Neural progenitor cell (in vitro differentiated cells): ENCODE results near the gene WHAMM. TPM values are rescaled to one million over a fixed set of nuclear protein-coding genes. Genes with fewer than 3 reads are reported as not detected.
A peak's percentile ranks its signal among the peaks of the same experiment; 100 is the strongest.

Source experiments
- DNase-seq: peaks from one replicate; pipeline ENCODE4 v3.0.0-alpha.2; 2016; ENCODE audit warnings: low spot score
- H2AFZ ChIP-seq: fragments of 200-600 bp; sonication (generic); replicated peaks from 2 replicates; pipeline ENCODE4 v1.6.1; 2016; ENCODE audit warnings: antibody characterized with exemption
- H3F3A ChIP-seq: fragments of 200-600 bp; sonication (generic); 2 replicates; pipeline ENCODE4 v1.6.1; 2016; ENCODE audit warnings: antibody characterized with exemption, low read depth
- H3K27ac ChIP-seq: fragments of 200-600 bp; sonication (generic); 2 replicates; pipeline ENCODE4 v1.5.1; 2016; ENCODE audit warnings: mild to moderate bottlenecking
- H3K27me3 ChIP-seq: fragments of 200-600 bp; sonication (generic); 2 replicates; pipeline ENCODE4 v1.6.1; 2016; ENCODE audit warnings: mild to moderate bottlenecking, moderate library complexity
- H3K36me3 ChIP-seq: fragments of 200-600 bp; sonication (generic); 2 replicates; pipeline ENCODE4 v1.5.1; 2016
- H3K4me1 ChIP-seq: fragments of 200-600 bp; sonication (generic); 2 replicates; pipeline ENCODE4 v1.6.1; 2016; ENCODE audit warnings: mixed run types
- H3K4me2 ChIP-seq: fragments of 200-600 bp; sonication (generic); 2 replicates; pipeline ENCODE4 v1.6.1; 2016
- H3K4me3 ChIP-seq: fragments of 200-600 bp; sonication (generic); 2 replicates; pipeline ENCODE4 v1.5.1; 2016
- H3K79me2 ChIP-seq: fragments of 200-600 bp; sonication (generic); 2 replicates; pipeline ENCODE4 v1.6.1; 2016; ENCODE audit warnings: low read depth
- H3K9ac ChIP-seq: fragments of 200-600 bp; sonication (generic); 2 replicates; pipeline ENCODE4 v1.6.1; 2016
- H3K9me3 ChIP-seq: fragments of 200-600 bp; sonication (generic); 2 replicates; pipeline ENCODE4 v1.5.1; 2016; ENCODE audit warnings: low read depth
- H4K20me1 ChIP-seq: fragments of 200-600 bp; sonication (generic); 2 replicates; pipeline ENCODE4 v1.6.1; 2016; ENCODE audit warnings: low read depth
- H3K27ac Mint-ChIP-seq: 3 replicates; pipeline ENCODE4 v1.8.0; 2021; ENCODE audit warnings: mixed read lengths
- H3K27me3 Mint-ChIP-seq: 2 replicates; pipeline ENCODE4 v1.8.0; 2022; ENCODE audit warnings: low read depth, mild to moderate bottlenecking, inconsistent platforms, moderate library complexity, mixed read lengths; ENCODE audit not compliant: insufficient read depth
- H3K36me3 Mint-ChIP-seq: 3 replicates; pipeline ENCODE4 v1.8.0; 2021; ENCODE audit warnings: mixed read lengths
- H3K4me1 Mint-ChIP-seq: 3 replicates; pipeline ENCODE4 v1.8.0; 2021; ENCODE audit warnings: mixed read lengths
- H3K4me3 Mint-ChIP-seq: 3 replicates; pipeline ENCODE4 v1.8.0; 2021; ENCODE audit warnings: mild to moderate bottlenecking, moderate library complexity, mixed read lengths
- H3K9me3 Mint-ChIP-seq: 3 replicates; pipeline ENCODE4 v1.8.0; 2020; ENCODE audit warnings: mixed read lengths
- EZH2 ChIP-seq: fragments of 200-600 bp; sonication (generic); IDR thresholded peaks from 2 replicates; pipeline ENCODE4 v1.6.1; 2017; ENCODE audit warnings: antibody characterized with exemption, mild to moderate bottlenecking, moderate library complexity
- EZH2phosphoT487 ChIP-seq: fragments of 200-600 bp; sonication (generic); IDR thresholded peaks from 2 replicates; pipeline ENCODE4 v1.6.1; 2017; ENCODE audit warnings: antibody characterized with exemption
- total RNA-seq: library from RNA; depleted of rRNA; stranded (reverse); fragments of >200 nt; gene quantifications from 2 replicates; pipeline ENCODE4 v1.2.3, GENCODE V29; 2015; ENCODE audit warnings: low replicate concordance
- TF ChIP-seq, protein P1 (sequence below): fragments of 200-600 bp; sonication (generic); IDR thresholded peaks from 2 replicates; pipeline ENCODE4 v1.5.1; 2017; ENCODE audit warnings: antibody characterized with exemption, mild to moderate bottlenecking

The WHAMM gene
- total RNA-seq, 1 donor from 2014 or later = 1.9 TPM

DNA sequence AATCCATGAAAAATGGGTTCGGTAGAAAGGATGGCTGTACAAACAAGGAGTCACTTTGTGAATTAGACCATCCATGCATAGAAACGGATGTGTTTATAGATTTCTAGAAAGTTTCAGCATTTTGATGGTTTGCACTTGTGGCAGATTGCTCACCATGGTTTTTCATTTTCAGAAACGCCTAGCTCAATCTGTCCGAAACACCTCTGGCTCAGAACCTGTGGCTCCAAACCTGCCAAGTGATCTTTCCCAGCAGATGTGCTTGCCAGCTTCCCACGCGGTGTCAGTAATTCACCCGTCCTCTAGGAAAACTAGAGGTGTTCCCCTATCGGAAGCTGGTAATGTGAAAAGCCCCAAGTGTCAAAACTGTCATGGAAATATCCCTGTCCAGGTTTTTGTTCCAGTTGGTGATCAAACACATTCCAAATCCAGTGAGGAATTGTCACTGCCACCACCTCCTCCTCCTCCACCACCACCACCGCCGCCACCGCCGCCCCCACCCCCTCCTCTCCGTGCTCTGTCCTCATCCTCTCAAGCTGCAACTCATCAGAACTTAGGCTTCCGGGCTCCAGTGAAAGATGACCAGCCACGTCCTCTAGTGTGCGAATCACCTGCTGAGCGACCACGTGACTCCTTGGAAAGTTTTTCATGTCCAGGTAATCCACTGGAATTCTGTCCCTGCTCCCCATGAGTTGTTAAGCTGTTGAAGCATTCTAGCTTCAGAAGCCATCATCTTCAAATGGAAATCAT, 21.2 kb downstream of the WHAMM start:
- H3K4me3 ChIP-seq = no peak overlapping the region
- no peaks in the 10 kb centered on the region for H3K4me1 ChIP-seq
- TF ChIP-seq EZH2phosphoT487 (no peak), EZH2 (no peak)
- TF ChIP-seq, protein P1, sequence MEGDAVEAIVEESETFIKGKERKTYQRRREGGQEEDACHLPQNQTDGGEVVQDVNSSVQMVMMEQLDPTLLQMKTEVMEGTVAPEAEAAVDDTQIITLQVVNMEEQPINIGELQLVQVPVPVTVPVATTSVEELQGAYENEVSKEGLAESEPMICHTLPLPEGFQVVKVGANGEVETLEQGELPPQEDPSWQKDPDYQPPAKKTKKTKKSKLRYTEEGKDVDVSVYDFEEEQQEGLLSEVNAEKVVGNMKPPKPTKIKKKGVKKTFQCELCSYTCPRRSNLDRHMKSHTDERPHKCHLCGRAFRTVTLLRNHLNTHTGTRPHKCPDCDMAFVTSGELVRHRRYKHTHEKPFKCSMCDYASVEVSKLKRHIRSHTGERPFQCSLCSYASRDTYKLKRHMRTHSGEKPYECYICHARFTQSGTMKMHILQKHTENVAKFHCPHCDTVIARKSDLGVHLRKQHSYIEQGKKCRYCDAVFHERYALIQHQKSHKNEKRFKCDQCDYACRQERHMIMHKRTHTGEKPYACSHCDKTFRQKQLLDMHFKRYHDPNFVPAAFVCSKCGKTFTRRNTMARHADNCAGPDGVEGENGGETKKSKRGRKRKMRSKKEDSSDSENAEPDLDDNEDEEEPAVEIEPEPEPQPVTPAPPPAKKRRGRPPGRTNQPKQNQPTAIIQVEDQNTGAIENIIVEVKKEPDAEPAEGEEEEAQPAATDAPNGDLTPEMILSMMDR = no peak
- no peaks in the 10 kb centered on the region for H3K27me3 ChIP-seq
- Mint-ChIP-seq H3K27ac (no peak overlapping the region), H3K36me3 (peaks cover 33% of the 10 kb centered on the region), H3K27me3 (peaks cover 4% of the 10 kb centered on the region), H3K4me1 (peaks cover 15% of the 10 kb centered on the region), H3K4me3 (no peak overlapping the region), H3K9me3 (no peaks in the 10 kb centered on the region)
- no peak overlapping the region for H2AFZ ChIP-seq
- no peak overlapping the region for H3K4me2 ChIP-seq
- H4K20me1 ChIP-seq = no peaks in the 10 kb centered on the region
- DNase-seq = no peak
- no peak overlapping the region for H3K27ac ChIP-seq
- no peaks in the 10 kb centered on the region for H3F3A ChIP-seq
- no peaks in the 10 kb centered on the region for H3K9me3 ChIP-seq
- no peak overlapping the region for H3K9ac ChIP-seq
- H3K36me3 ChIP-seq = no peaks in the 10 kb centered on the region
- H3K79me2 ChIP-seq = no peaks in the 10 kb centered on the region

DNA sequence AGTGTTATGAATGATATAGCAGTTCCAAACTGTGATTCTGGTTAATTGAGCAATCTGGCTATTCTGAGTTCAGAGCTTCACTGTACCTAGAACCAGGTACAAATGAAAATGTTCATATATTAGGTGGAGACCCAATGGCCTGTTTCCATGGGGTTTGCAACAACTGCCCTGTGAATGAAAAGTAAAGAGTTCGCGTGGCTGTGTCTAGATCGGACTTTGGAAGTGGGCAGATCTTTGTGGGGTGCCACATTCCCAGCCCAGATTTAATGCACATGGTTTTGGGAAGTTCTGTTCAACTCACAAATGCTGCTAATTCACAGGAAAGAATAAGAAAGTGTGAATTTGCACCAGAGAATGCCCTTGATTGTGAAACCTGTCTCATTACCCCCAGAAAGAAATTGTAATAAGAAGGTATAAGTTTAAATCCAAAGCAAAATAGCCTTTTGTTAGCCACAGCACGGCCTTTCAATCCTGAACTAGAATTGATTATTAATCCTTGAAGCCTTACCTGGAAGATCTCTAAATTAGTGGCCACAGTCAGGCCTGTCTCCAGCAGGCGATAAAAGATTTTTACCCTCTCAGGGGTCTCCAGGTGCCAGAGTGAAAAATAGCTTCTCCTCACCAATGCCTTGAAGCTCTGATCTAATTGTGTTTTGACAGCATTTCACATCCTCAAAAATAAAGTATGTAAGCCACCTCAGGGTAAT, 22.6 kb downstream of the WHAMM start:
- H2AFZ ChIP-seq = no peak overlapping the region
- H3K9ac ChIP-seq = no peak overlapping the region
- H3F3A ChIP-seq = no peaks in the 10 kb centered on the region
- H3K79me2 ChIP-seq = no peaks in the 10 kb centered on the region
- no peaks in the 10 kb centered on the region for H3K9me3 Mint-ChIP-seq
- H3K27me3 Mint-ChIP-seq = peaks cover 6% of the 10 kb centered on the region
- no peaks in the 10 kb centered on the region for H4K20me1 ChIP-seq
- TF ChIP-seq EZH2phosphoT487 (no peak), EZH2 (no peak)
- TF ChIP-seq, protein P1 = no peak
- H3K4me2 ChIP-seq = no peak overlapping the region
- no peaks in the 10 kb centered on the region for H3K27me3 ChIP-seq
- H3K27ac ChIP-seq = no peak overlapping the region
- H3K27ac Mint-ChIP-seq = no peak overlapping the region
- no peak for DNase-seq
- peaks cover 30% of the 10 kb centered on the region for H3K36me3 Mint-ChIP-seq
- no peaks in the 10 kb centered on the region for H3K9me3 ChIP-seq
- H3K4me1 Mint-ChIP-seq = peaks cover 15% of the 10 kb centered on the region
- no peaks in the 10 kb centered on the region for H3K36me3 ChIP-seq
- no peak overlapping the region for H3K4me3 Mint-ChIP-seq
- H3K4me1 ChIP-seq = no peaks in the 10 kb centered on the region
- no peak overlapping the region for H3K4me3 ChIP-seq

DNA sequence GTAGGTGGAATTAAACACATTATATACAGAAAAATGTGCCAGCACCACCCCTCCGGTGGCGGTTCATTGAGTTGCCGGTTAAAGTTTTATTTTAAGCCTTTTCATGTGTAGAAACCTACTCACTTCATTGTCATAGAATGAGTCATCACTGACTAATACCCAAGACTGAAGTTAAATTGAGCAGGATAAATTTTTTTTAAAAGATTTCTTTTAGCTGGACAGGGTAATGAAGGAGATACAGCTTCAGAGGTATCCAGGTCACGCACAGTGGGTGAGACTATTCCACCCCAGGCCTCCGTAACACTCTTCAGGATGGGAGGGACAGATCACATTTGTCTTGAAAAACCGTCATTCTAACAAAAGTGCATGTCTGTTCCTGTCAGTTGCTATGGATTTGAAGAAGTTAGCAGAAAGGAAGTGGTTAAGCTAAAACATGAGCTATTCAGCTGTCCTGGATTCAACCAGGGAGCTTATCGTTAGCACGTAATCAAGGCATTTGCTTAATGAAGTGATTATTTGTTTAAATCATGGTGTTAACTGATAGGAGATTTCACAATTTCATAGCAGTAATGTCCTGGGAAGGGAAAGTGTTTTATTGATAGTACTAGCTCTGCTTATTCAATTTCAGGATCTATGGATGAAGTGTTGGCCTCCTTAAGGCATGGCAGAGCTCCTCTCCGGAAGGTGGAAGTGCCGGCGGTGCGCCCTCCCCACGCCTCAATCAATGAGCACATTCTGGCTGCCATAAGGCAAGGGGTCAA, 23.4 kb downstream of the WHAMM start:
- H3K36me3 Mint-ChIP-seq = peaks cover 32% of the 10 kb centered on the region

More for the DNA sequence above, 23.4 kb downstream of the WHAMM start:
- no peaks in the 10 kb centered on the region for H3K9me3 ChIP-seq
- no peaks in the 10 kb centered on the region for H3K36me3 ChIP-seq
- no peak overlapping the region for H3K27ac ChIP-seq
- TF ChIP-seq EZH2phosphoT487 (no peak), EZH2 (no peak)
- TF ChIP-seq, protein P1 = no peak
- Mint-ChIP-seq H3K27ac (peak overlapping the region; percentile 53), H3K4me3 (no peak overlapping the region), H3K4me1 (peaks cover 15% of the 10 kb centered on the region), H3K9me3 (no peaks in the 10 kb centered on the region), H3K27me3 (peaks cover 7% of the 10 kb centered on the region)
- no peaks in the 10 kb centered on the region for H3F3A ChIP-seq
- H2AFZ ChIP-seq = no peak overlapping the region
- no peaks in the 10 kb centered on the region for H3K4me1 ChIP-seq
- H3K79me2 ChIP-seq = no peaks in the 10 kb centered on the region
- H3K27me3 ChIP-seq = no peaks in the 10 kb centered on the region
- no peak for DNase-seq
- H4K20me1 ChIP-seq = no peaks in the 10 kb centered on the region
- H3K4me3 ChIP-seq = no peak overlapping the region
- H3K4me2 ChIP-seq = no peak overlapping the region
- H3K9ac ChIP-seq = no peak overlapping the region
